HepG2 (cell line): ENCODE data around the gene AREL1. TPM values are rescaled to one million over a fixed set of nuclear protein-coding genes. Genes with fewer than 3 reads are reported as not detected.

Experiments used
- BORCS8-MEF2B ChIP-seq: sonication (generic); formaldehyde crosslinking; IDR thresholded peaks from 2 replicates; pipeline ENCODE4 v1.8.0; 2022; ENCODE audit warnings: mild to moderate bottlenecking, missing genetic modification reagents
- CEBPB ChIP-seq: IDR thresholded peaks from 2 replicates; pipeline ENCODE4 v1.6.1; 2011; ENCODE audit warnings: low read depth, low read length, improper control_type of control experiment, borderline replicate concordance
- CREB3 ChIP-seq: sonication (generic); formaldehyde crosslinking; IDR thresholded peaks from 2 replicates; pipeline ENCODE4 v1.5.0; 2020; ENCODE audit warnings: missing genetic modification reagents
- ERF ChIP-seq: IDR thresholded peaks from 2 replicates; pipeline ENCODE4 v1.6.1; 2018; ENCODE audit warnings: missing biosample characterization, missing genetic modification reagents
- HDAC6 ChIP-seq: fragments of 200-600 bp; sonication (generic); IDR thresholded peaks from 2 replicates; pipeline ENCODE4 v1.7.0; 2017; ENCODE audit warnings: mild to moderate bottlenecking, antibody characterized with exemption, low read length, low read depth
- HNF4A ChIP-seq: sonication (generic); formaldehyde crosslinking; IDR thresholded peaks from 2 replicates; pipeline ENCODE4 v1.4.0; 2020; ENCODE audit warnings: missing genetic modification reagents
- PLRG1 ChIP-seq: fragments of 450-650 bp; conservative IDR thresholded peaks from 2 replicates; pipeline ENCODE4 v1.6.1; 2016
- TEAD3 ChIP-seq: optimal IDR thresholded peaks from 2 replicates; pipeline ENCODE3; 2016; ENCODE audit warnings: borderline replicate concordance
- ZBTB14 ChIP-seq: sonication (generic); formaldehyde crosslinking; IDR thresholded peaks from 2 replicates; pipeline ENCODE4 v1.4.0; 2020; ENCODE audit warnings: missing genetic modification reagents
- ZBTB44 ChIP-seq: sonication (generic); formaldehyde crosslinking; IDR thresholded peaks from 2 replicates; pipeline ENCODE4 v1.4.0; 2020; ENCODE audit warnings: missing genetic modification reagents
- ZKSCAN8 ChIP-seq: IDR thresholded peaks from 2 replicates; pipeline ENCODE4 v1.6.1; 2016; ENCODE audit warnings: borderline replicate concordance, missing genetic modification reagents, missing compliant biosample characterization
- ZNF136 ChIP-seq: sonication (generic); formaldehyde crosslinking; IDR thresholded peaks from 2 replicates; pipeline ENCODE4 v1.8.1; 2022; ENCODE audit warnings: low read depth, mild to moderate bottlenecking, moderate library complexity, missing genetic modification reagents
- ZNF253 ChIP-seq: sonication (generic); formaldehyde crosslinking; IDR thresholded peaks from 2 replicates; pipeline ENCODE4 v1.8.0; 2022; ENCODE audit warnings: mild to moderate bottlenecking, missing genetic modification reagents, borderline replicate concordance
- ZNF407 ChIP-seq: sonication (generic); formaldehyde crosslinking; IDR thresholded peaks from one replicate; pipeline ENCODE4 v1.5.1; 2020; ENCODE audit warnings: mild to moderate bottlenecking, missing genetic modification reagents; ENCODE audit errors: not compliant biosample characterization
- ZNF816 ChIP-seq: sonication (generic); formaldehyde crosslinking; IDR thresholded peaks from 2 replicates; pipeline ENCODE4 v1.8.0; 2022; ENCODE audit warnings: missing genetic modification reagents, mild to moderate bottlenecking, borderline replicate concordance
- ZSCAN29 ChIP-seq: sonication (generic); formaldehyde crosslinking; conservative IDR thresholded peaks from 2 replicates; pipeline ENCODE4 v1.4.0; 2020; ENCODE audit warnings: mild to moderate bottlenecking, missing genetic modification reagents
- polyA plus RNA-seq, 8 experiments: library from polyadenylated mRNA; depleted of rRNA in 3 of 8; stranded (reverse) in 7 of 8; unstranded in 1 of 8; fragments of >200 nt; fragmentation: Illumina TruSeq in 4 of 8; extraction: Trizol in 4 of 8; gene quantifications; 2 replicates each; pipeline versions ENCODE4 v1.2.1 to v1.2.3, GENCODE V29; 2011 to 2016; ENCODE audit warnings: low read depth in 4 of 8, missing spikeins in 1 of 8, mixed read lengths in 1 of 8; ENCODE audit not compliant: insufficient read depth in 1 of 8
- total RNA-seq, 5 experiments: library from RNA; depleted of rRNA; stranded (reverse); fragments of >200 nt; fragmentation: Illumina TruSeq; extraction: Trizol; gene quantifications; 2 replicates each; pipeline ENCODE4 v1.2.3, GENCODE V29; 2016; ENCODE audit warnings: low read depth in 1 of 5

AREL1 gene
- total and polyA plus RNA-seq, 2 of the 13 experiments (the other 11 are each of a cell fraction or from before 2014, with no cell fraction given) = 21.3 to 25.4 TPM

- TF ChIP-seq CREB3 (CRISPR knock-in tag) = no peak
- TF ChIP-seq ZSCAN29 (CRISPR knock-in tag) = no peak
- no peak for TF ChIP-seq PLRG1
- TF ChIP-seq ZKSCAN8 = no peak
- no peak for TF ChIP-seq ZNF816 (CRISPR knock-in tag)
- TF ChIP-seq ZBTB14 (CRISPR knock-in tag) = no peak
- no peak for TF ChIP-seq ZNF136 (CRISPR knock-in tag)
- TF ChIP-seq HDAC6 = no peak
- TF ChIP-seq HNF4A = peak; percentile 91
- TF ChIP-seq ERF (CRISPR knock-in tag) = 0 out of 2 replicates have a peak, but pooled peaks have one; percentile 13
- TF ChIP-seq ZBTB44 = no peak
- TF ChIP-seq TEAD3 (CRISPR knock-in tag) = peak; percentile 49
- TF ChIP-seq CEBPB = peak; percentile 82
- TF ChIP-seq ZNF407 (CRISPR knock-in tag) = no peak
- TF ChIP-seq ZNF253 = no peak
- peak; percentile 36; the same call in 1 of the 2 replicates for TF ChIP-seq BORCS8-MEF2B (CRISPR knock-in tag)
Observed at GRCh38 chr14:74618078-74618952, 94.6 kb downstream of the AREL1 start (continued).
